HG03378 (cell line): Measurements from ENCODE around the gene SORL1-AS1.
A peak's percentile ranks its signal among the peaks of the same experiment; 100 is the strongest.

Experiments
- ATAC-seq: cut with Tn5 transposase; IDR thresholded peaks from one replicate; pipeline ENCODE4 v1.9.1; 2021; ENCODE audit warnings: mild to moderate bottlenecking, moderate library complexity; ENCODE audit not compliant: unreplicated experiment

The SORL1-AS1 gene

DNA sequence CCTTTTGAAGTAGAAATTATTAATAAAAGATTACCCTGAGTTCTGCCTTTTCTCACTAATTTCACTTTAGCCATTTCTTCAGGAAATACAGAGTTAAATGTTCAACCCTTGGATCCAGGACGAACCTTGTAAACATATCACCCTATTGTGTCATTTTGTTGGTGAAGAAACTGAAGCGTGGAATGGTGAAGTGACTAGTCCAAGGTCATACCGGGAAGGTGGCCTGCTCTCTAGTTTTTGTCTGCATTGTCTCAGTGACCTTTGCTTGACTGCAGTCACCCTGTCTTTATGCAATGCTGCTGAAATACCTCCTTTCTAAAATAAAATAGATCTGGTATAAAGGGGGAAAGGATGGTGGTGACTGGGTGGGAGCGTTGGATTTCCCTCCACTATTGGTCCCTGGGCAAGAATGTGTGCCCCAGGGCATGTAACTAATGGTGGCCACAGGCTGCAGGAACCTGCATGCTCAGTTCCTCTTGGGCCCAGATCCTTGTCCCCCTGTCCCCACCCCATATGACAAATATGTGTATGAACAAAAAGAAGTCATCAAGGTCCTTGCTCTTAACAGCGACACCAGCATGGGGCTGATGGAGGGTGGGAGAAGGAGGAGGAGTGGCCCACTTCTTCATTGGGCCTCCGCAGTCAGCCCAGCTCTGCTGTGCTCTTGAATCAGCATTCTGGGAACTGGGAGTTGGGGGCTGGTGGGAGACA is 977 bp upstream of the SORL1-AS1 start:
- ATAC-seq, result no peak

DNA sequence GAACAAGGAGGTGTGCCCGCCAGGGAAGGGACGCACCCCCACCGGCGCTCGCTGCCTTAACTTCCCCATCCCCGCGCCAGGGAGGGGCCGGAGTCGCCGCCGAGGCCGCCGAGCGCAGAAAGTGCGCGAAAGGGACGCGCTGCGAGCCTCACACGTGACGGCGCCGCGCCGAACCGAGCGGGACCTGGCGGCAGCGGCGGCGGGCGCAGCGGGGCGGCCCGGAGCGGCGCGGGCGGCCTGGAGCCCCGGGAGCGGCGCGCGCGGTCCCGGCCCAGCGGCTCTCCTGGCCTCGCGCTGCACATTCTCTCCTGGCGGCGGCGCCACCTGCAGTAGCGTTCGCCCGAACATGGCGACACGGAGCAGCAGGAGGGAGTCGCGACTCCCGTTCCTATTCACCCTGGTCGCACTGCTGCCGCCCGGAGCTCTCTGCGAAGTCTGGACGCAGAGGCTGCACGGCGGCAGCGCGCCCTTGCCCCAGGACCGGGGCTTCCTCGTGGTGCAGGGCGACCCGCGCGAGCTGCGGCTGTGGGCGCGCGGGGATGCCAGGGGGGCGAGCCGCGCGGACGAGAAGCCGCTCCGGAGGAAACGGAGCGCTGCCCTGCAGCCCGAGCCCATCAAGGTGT is 670 bp downstream of the SORL1-AS1 start, which contains the start of gene SORL1:
Gene SORL1, plus strand, starts transcription at position 329 of the 623 bp plus-strand sequence. Its CDS starts 18 bp downstream, at position 347.
- ATAC-seq, result no peak

DNA sequence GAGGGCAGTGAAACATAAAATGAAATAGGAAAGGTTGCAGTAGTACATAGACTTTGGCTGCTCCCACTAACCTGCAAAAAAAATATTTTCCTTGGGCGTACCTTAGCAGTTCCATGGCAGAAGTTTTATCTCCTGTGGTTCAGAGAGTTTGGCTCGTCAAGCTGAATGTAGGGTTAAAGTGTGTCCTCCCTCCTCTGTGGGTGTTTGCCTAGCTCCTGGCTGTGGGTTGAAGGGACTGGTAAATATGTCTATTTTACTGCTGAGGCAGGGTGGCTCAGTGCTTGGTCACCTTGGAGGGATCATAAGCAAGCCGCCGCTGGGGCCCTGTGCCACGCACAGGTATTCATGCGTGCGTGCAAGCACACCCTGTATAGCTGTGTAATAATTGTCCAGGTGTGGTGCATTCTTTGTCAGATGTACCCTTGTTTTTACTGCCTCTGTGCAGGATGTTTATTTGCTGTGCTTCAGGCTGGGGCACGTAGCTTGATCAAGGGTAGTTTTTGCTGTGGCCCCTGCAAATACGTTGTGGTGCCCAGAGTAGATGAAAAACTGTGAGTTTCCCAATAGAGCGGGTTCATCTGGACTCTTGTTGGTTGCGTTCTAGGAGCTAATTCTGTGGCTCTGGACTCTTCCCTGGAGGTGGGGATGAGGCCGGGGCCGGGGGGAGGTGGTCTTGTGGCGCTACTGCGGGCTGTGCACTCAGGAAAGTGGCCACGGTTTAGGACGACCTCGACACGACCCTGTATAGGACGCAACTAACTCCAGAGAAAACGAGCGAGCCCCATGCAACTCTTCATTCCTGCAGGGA is 1.4 kb downstream of the SORL1-AS1 start:
- ATAC-seq, result no peak

DNA sequence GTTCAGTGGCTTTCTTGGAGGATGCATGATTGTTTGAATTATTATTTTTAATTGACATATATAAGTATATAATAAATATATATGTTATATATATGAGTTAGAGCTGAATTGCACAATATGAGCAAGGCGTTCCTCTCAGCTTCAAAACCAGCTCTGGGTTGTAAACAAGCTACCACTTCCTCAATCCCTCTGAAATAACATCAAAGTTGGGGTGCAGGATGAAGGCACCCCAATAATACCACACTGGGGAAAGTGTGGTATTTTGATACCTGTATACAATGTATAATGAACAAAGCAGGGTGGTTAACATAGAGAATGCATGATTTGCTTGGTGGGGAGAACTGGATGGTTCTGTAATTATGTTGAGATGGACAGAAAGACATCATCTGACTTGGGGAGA is 2.4 kb downstream of the SORL1-AS1 start:
- ATAC-seq, result no peak

DNA sequence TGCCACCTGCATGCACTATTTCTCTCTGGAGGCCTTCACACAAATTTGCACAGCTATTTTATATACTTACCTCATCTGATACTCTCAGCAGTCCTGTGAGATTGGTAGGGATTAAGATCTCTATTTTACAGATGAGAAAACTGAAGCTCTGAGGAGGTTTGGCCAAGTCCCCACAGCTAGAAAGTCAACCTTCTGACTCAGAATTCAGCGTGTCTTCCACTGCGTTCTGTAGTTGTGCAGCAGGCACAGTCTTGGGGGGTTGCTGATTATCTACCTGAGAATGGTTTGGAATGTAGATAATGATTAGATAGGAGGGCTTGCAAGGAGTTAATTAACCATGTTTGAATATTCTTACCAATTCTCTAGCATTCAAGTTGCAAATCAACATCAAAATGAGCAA is 3.1 kb downstream of the SORL1-AS1 start:
- ATAC-seq, result no peak

DNA sequence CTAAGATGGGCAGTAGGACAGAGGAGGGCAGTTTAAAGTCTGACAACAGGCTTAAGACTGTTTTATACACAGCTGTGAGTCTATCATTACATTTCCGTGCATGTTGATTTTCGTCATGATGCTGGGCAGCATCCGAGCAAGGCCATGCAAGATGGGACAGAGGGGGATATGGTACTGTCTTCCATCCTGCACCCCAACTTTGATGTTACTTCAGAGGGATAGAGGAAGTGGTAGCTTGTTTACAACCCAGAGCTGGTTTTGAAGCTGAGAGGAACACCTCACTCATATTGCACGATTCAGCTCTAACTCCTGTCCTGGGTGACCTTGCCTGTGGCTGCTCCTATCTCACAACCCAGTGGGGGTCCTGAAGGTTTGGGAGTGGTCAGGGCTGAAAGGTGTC is 3.6 kb downstream of the SORL1-AS1 start:
- no peak for ATAC-seq

DNA sequence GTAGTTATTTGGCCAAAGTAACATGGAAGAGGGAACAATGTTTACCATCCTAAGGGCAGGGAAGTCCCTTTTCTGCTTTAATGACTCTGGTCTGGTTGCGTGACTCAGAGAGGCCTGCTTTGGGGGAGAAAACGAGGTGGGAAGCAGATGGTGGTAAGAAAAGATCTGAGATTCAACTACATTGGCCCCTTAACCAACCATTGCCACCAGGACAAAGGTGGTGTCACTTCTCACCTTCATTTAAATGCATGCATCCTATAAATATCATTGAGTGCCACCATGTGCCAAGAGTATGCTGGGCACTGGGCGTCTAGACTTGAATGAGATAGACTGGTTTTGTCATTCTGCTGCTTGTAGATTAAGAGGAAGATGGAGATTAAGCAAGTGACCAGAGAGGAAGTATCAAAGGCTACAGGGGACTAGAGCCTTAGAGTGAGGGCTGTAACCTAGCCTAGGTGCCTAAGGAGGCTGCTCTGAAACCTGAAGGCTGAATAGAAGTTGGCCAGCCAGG is 4.3 kb downstream of the SORL1-AS1 start:
- no peak for ATAC-seq

DNA sequence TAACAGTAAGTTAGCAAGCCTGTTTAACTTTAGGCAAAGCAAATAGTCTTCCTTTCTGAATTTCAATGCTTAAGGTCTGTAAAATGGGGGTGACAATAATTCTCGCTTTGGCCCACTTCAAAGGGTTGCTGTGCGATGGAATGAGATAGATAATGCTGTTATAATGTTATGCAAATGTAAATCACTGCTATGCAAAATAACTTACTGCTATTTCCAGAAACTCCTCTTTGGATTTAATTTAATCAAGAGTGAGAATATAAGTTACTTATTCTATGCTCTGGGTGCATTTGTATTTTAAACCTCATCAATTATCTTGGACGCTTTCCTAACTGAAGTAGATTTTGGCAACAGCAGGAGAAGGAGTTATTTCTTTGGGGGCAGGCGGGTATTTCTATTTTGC is 4.8 kb downstream of the SORL1-AS1 start:
- ATAC-seq, result no peak

DNA sequence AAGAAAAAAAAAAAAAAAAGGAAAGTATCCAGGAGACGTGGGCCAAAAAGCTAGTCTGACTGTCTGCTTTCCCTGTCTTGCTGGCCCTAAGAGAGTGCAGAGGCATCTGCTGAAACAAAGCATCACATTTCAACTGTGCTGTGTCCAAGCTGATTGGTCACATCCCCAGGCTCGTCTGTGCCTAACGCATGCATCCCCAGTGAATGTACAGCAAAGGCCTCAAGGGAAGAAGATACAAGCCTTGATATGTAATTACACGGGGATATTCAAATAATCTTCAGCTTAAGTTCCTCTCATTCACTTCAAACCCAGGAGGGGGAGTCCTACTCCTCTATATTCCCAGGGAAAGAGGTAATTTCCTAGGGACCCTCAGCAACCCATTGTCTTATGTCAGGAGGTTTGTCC is 6.0 kb downstream of the SORL1-AS1 start:
- ATAC-seq, result peak; percentile 32

DNA sequence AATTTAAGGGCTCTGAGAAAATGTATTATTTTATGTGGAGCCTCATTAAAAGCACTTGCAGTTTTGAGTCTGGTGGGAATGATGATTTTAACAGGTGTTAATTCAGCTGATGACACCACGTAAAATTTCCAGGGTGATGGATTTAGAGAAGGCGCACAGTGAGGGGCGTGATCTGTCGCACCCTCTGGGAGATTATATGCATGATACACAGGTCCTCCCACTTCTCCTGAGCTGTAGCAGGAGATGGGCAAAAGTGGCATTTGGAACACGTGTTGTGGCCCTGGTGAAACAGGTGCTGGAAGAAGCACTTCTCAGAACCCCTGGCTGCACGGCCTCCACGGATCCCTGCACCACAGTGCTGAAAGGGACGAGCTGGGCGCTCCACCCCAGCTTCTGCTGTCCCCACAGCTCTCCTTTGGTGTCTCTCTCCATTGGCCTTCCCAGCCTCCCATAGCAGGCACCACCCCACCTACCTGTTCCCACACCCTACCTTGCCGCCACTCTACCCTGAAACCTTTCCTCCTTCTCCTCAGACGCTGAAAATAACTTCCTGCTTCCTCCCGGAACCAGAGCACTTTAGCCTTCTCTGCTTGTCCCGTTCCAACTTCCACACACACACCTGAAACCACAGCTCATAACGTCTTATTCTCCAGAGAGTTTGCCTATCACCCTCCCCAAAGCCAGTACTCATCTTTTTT is 7.5 kb downstream of the SORL1-AS1 start:
- ATAC-seq, result no peak

DNA sequence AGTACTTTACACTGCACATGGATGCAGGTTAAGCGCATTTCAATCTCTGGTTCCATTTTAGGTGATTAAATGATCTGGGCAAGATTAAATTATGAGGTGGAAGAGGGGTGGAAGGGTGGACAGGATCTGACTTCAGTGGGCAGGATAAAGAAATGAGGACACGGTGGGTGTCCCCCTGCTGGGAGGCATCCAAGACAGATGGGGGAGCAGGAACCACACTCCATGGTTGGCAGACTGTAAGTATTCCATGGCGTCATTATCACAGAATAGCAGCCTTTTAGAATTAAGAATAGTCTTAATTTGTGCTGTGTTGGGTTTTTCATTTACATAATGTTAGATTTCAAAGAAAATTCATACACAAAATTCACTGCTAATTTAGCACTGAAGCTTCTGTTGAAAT is 8.2 kb downstream of the SORL1-AS1 start:
- no peak for ATAC-seq

DNA sequence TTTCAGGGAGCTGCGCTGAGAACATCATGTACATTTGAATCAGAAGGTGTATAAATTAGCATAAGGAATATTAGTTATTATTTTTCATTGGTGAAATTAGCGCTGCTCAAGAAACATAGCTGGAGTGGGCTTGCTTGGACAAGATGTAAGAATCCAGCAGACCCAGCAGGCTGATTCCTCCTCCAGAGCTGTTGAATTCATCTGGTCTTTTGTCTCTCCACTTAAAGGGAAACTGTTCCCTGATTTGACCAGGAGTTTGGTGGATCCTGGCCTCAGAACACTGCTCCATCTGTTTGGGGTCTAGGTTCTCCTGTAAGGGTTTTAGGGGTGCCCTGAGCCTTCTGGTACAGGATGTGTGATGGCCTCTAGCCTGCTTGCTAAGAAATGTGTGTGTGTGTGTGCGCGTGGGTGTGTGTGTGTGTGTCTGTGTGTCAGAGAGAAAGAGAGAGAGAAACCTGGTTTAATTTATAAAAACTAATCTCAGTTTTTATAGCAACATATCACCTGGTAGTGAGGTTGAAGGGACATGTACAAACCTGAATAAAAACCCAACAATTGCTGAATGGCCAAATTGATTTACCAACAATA is 9.0 kb downstream of the SORL1-AS1 start:
- no peak for ATAC-seq

DNA sequence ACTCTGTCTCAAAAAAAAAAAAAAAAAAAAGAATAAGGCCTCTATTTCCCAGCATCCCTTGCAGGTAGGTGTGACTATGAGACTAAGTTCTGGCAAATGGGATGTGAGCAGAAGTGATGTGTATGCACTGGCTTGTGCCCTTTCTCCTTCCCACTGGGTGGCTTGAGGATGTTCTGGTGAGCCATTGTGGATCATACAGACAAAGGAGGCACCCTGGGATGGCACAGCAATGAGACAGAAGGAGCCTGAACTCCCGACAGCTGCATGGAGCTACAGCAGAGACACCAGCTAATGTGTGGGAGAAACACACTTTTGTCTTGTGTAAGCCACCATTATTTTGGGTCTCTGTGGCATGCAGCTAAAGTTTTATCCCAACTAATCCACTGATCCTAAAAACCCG is 11.2 kb downstream of the SORL1-AS1 start:
- ATAC-seq, result no peak

DNA sequence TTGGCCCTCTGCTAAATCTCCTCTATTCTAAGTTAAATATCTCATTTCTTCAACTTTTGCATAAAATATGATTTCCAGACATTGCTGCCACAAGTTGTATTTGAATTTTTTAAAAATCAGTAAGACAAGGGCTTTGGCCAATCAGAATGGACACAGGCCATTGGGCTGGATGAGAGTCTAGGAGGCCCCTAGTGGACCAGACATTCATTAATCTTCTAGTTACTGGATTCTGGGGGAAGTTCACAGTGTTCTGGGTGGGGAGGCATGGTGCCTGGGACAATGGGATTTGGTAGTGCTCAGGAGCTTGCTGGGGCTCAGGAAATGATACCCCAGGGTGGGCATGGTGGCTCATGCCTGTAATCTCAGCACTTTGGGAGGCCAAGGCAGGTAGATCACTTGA is 13.0 kb downstream of the SORL1-AS1 start:
- no peak for ATAC-seq

DNA sequence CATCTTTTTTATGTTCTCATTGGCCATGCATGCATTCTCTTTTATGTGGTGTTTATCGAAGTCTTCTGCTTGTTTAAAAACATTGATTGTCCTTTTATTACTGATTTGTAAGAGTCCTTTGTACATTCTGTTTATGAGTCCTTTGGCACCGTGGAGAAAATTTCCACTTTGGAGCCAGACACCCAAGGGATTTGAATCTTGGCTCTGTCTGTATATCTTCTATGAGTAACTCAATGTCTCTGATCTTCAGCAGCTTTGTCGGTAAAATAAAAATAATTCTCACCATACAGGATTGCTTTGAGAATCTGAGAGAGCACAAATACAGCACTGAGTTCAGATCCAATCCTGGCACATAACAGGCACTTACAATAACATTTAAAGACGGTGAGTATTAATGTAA is 13.4 kb downstream of the SORL1-AS1 start:
- ATAC-seq, result no peak

DNA sequence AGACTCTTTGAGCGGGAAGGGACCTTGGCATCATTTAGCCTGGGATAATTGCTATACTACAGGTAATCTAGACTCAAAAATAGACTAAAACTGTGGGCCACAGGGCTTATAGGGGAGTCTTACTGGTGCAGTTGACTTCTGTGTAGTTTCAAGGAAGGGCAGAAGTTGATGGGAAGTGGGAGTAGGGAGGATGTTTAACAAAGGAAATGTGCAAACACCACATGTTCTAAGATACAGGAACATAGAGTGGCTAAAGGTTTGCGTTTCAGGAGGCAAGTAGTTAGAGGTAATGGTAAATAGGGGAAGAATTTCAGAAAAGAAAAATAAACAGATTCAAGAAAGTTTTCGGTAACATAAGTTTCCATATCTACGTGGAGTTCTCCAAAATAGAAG is 15.1 kb downstream of the SORL1-AS1 start:
- ATAC-seq, result no peak

DNA sequence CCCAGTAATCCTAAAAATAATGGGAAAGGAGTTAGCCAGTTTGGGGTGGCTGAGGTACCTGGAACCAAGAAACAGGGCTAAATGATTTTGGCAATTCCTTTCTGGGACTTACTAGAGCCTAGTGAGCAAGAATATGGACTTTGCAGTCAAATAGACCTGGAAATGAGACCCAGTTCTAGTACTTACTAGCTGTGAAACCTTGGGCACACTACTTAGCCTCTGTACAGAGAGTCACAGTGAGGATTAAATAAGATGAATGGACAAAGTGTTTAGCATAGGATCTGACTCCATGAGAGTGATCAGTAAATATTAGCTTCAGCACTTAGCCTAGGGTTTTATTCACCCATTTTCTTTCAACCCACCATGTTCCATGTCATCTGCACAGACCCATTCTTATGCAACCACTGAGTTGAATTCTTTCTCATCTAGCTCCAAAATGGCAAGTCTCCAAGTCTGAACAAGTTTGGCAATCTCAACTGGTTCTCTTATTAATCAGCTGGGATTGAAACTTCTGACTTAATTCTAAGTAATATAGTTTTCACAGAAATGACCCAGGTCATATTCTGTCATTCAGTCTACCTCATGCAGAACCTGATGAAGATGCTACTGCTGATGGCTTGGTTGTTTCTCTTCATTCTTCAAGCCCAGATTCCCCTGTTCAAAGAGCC is 15.6 kb downstream of the SORL1-AS1 start:
- no peak for ATAC-seq

DNA sequence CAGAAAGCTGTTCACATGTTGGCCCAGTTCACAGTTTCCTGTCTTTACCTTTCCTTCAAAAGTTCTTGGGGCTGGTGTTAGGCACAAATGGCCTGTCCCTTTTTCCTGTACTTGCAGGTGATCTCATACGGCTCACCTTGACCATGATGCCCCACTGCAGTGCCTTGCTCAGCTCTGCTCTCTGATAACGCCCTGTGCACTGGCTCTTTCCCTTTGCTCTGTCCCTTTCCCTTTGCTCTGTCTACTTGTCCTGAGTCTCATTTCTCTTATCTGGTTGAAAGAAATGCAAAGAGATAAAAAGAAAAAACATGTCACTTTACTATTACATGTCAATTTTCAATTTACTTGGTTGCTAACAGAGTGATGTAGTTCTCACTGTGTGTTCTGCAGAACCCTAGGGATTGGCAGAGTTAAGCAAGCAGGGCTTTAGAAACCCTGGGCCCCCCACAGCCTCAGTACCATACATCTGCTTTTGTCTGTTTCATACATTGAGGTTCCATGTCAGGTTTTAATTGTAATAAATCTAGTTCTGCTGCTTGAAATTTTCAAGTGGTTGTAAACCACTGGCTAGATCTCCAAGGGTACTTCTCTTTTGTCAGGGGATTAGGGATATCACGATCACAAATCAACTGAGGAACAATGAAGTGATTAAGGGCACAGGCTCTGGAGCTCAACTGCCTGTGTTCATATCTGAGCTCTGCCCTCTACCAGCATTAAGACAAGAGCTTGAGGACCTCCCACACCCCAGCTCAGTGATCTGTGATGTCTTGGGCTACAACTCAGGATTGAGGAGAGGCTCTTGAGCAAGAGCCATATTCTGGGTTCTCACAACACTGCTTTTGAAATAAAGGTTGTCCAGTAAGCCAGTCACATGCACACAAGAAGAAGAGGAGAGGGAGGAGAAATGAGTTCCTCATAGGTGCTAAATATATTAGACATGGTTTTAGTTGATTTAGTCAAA is 16.9 kb downstream of the SORL1-AS1 start:
- ATAC-seq, result no peak

DNA sequence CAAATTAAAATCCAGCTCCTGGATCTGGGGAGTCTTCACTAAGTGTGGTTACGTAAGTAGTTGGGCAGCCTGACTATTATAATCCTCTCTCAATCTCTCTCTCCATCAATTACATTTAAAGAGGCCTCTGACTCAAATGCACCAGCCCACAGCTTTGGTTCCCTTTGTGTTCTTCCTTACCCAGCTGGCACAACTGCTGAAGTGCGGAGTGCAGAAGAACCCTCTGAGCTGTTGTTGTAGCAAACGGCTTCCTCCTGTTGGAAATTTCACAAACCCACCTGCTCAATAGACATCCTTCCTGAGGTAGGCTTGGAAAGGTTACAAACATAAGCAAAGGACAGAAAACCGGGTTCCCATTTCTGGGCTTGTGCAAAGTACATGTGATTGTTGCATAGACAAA is 17.6 kb downstream of the SORL1-AS1 start:
- no peak for ATAC-seq
